GM13977 (cell line): Measurements from ENCODE around the gene CEP192.

Source experiments
- DNase-seq: peaks from one replicate; pipeline ENCODE4 v3.0.0; 2012; ENCODE audit warnings: low spot score
- CTCF ChIP-seq: IDR thresholded peaks from 2 replicates; pipeline ENCODE4 v1.5.1; 2012; ENCODE audit warnings: mild to moderate bottlenecking, control low read depth; ENCODE audit not compliant: insufficient read depth; ENCODE audit errors: extremely low read depth, missing control alignments
- in situ Hi-C: fragments of 300-500 bp; cut with MboI; formaldehyde crosslinking; loops from one replicate; pipeline ENCODE4 v1.12.0; 2022; ENCODE audit warnings: low sequenced_read_pairs, low pct_unique_long_range_greater_than_20kb, mixed read lengths, inconsistent platforms; ENCODE audit not compliant: unreplicated experiment

The CEP192 gene

GRCh38 chr18:13139885-13140450, 148.8 kb downstream of the CEP192 start:
- TF ChIP-seq CTCF: no peak
- DNase-seq: no peak

GRCh38 chr18:13141209-13141608, 150.0 kb downstream of the CEP192 start:
- DNase-seq: no peak
- in situ Hi-C loops: no loop called here
- TF ChIP-seq CTCF: no peak

More at GRCh38 chr18:13139885-13140450, 148.8 kb downstream of the CEP192 start:
- in situ Hi-C loops: no loop called here

GRCh38 chr18:13145636-13146190, 154.6 kb downstream of the CEP192 start:
- in situ Hi-C loops: no loop called here
- no peak for DNase-seq
- TF ChIP-seq CTCF: no peak

- in situ Hi-C loops: no loop called here
- DNase-seq: no peak
- no peak for TF ChIP-seq CTCF
These were observed 156.0 kb downstream of the CEP192 start for GRCh38 chr18:13147130-13147529.

- in situ Hi-C loops: loop anchor here (25.0 kb wide), 1 partner anchor 414 kb away; no protein-coding TSS in a partner anchor
- DNase-seq: no peak
- no peak for TF ChIP-seq CTCF
These were observed 160.5 kb downstream of the CEP192 start for GRCh38 chr18:13151656-13152055.

GRCh38 chr18:13158428-13158827, 167.3 kb downstream of the CEP192 start:
- no peak for TF ChIP-seq CTCF
- DNase-seq: no peak
- in situ Hi-C loops: loop anchor here (25.0 kb wide), 1 partner anchor 421 kb away; no protein-coding TSS in a partner anchor
